NCI-H1694 (cell line): ENCODE results near the gene WDR7.

Source experiments
- DNase-seq: peaks from one replicate; lab custom pipeline; 2025; lab: John Stamatoyannopoulos, UW

WDR7 gene

DNA sequence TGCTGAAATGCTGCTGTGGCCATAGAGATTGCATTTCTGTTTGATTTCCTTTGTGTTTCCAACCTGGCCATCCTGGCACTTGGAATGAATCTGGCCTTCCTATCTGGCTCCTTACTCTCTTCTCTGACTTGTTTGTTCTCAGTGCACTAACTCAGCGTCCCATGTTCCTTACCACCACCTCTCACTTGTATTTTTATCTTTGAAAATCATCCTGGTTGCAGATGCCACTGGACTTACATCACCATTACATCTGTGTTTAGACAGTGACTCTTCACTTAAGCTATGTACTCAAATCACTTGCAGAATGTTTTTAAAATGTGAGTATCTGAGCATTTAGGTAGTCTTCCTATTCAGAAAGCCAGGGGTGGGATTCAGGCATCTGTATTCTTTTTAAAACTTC is 239.5 kb downstream of the WDR7 start:
- no peak for DNase-seq

DNA sequence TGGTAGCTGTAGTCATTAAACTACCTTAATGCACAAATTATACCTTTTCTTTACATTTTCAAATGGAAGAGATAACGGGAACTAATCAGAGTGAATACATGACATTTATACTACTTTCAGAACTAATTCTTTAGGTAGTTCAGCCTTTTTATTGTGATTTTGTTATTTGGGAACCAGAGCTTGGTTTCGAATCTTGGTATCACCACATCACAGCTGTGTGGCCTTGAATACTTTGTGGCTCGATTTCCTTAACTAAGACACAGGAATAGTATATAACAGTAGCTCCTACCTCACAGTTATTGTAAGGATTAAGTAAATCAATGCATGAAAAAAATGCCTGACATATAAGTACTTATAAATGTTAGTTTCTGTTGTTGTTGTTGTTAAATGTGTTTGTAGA is 240.0 kb downstream of the WDR7 start:
- no peak for DNase-seq

DNA sequence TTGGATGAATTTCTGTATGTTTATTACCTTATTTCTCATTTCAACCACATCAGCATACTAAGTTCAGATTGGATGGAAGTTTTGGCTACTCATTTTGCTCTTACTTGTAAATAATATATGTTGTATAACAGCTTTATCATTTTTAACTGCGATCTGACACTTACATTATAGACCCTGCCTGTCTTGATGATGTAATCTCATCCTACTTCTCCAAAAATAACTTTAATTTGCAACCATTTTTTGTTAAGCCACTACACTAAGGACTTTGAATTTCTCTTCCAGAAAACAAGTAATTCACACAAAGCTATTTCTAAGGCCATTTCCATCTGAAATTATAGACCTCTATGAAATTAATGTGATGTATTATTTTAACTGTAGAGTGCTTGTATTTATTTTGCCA is 240.7 kb downstream of the WDR7 start:
- DNase-seq = no peak

DNA sequence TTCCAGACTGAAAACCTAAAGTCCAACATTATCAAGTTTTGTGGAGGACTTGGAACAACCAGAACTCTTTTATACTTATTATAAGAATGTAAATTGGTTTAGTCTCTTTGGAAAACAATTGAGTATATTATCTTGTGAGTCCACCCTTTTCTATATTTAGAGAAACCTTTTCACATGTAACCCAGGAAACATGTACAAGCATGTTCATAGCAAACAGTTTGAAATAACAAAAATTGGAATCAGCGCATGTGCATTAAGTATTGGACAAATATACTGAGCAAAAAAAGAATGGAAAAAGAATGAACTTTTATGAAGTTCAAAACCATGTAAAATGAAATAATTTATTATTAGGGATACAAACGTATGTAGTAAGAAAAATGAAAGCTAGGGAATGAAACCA is 246.0 kb downstream of the WDR7 start:
- DNase-seq = no peak

DNA sequence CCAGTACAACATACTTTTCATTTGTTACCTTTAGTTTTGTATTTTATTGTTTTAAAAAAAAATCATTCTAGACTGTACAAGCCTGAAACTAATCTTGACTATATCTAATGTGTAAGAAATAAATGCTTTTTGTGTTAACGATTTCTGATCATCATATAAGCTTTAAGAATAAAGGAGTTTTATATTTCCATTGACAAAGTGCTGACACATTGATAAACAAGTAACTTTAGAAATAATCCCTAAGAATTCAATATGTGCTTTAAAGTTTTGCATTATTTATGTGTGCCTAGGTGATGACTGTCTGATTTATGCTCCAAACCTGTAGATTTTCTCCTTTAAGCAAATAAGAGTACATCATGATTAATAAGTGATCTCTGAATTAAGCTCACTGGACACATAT is 248.5 kb downstream of the WDR7 start:
- no peak for DNase-seq

DNA sequence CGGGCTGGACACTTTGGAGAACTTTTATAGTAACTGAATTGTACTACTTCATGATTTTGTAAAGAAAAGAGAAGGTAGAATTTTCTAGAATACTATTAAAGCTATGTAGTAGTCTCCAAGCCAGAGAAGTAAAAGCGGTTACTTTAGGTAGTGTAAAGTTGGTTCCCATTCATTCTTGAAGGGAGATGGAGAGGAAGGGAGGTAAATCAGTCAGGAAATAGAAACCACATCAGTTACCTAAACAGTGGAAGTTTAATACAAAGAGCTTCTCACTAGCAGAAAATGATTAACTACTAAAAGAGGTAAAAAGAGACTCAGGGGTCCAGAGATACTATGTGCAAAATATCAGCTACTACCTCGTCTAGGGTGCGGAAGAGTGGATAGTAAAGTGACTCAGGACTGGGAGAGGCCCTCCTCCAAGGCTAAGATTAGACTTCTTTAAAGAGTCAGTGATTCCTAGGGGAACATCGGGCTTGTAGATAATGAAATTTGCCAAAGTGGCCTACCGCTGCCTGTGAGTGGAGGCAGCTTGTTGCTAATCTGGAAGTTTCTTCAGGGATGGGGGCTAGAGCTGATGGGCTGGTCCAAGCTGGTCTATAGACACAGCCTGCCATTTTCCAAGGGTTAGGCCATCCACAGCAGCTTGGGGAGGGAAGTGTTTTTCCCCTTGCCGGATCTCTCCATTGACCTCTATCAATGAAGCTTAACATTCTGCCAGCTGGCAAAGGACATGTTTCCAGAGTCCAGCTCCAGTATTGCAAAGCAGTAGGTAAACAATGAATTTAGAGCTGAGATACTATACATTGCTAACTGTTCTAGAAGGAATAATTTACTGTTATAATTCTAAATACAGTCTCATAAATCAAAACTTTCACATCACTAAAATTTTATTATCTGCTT is 249.3 kb downstream of the WDR7 start:
- DNase-seq = no peak

DNA sequence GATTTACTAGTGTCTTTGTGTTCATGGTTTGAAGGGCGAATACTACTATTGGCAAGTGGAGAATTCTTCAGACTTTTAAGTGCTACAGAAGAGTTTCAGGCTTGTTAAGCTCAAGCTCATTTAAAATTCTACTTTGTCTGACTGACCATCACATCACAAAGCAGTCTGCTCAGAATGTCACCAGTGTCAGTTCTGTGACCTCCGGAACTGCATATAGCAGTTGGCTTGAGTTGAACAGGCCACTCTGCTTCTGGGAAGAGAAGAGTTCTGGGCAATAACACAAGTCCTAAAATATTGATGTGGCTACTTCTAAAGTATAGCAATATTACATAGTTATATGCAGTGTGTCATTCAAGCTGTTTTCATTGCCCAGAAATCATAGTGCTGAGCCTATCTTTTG is 250.8 kb downstream of the WDR7 start:
- DNase-seq = no peak

DNA sequence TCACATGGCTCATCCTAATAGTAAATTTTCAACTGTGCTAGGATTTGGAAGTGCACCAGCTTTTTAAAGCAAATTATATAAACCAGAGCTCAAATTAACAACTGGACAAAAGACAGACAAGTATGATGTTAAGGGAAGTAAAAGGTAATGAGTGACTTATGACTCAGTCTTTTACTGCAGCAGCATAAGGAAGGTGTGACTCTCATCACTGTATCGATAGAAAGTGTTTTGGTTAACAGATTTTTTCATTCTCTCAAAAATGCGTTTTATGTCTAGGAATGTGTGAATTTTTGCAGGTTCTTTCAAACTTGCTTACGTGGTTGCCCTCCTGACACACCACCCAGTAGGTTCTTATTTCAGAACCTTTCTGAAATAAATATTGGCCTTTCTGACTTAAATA is 251.5 kb downstream of the WDR7 start:
- DNase-seq = no peak

DNA sequence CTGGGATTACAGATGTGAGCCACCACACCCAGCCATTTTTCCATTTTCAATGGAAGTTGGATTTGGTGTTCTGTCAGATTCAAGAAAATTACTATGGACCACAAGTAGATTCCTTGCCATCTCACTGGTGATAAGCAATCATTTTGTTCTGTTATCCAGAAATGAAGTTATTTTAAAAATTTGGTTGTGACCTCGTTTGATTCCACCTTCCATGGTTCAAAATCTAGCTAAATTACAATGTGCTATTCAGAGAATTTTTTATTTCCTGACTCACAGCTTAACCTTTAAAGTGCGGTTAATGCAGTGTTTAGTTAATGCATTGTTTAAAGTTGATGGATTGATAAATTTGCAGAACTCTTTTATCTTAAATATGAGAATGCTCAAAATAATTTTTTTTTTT is 252.5 kb downstream of the WDR7 start:
- DNase-seq = no peak

DNA sequence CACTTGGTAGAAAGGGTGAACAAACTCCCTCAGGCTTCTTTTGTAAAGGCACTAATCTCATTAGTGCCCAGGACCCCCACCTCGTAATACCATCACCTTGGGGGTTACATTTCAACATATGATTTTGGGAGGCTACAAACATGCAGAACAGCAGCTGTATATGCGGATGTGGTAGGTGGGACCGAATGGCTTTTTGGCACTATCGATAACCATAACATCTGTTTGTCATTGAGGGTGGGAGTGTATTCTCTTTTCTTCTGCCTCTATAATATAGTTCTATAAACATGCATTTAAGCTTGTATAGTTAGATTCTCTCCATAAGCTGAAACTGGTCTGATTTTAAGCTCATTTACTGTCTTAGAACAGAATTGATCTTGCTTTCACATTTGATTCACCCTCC is 256.6 kb downstream of the WDR7 start:
- no peak for DNase-seq

DNA sequence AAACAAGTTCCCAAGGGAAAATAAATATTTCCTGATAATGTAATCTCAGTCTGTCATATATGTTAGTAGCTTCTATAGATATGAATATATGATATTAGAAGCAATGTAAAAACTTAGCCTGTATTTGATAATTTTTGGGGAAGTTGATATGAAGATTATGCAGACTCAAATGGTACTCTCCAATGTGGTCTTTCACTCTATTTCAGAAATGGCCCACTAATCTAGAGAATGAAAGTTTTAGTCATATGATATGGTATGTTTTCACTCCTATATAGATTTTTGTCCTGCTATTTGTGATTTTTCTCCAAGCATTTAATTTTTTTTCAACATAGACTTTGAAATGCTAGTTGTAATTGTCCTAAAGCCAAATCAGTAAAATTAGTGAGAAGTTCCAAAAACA is 259.1 kb downstream of the WDR7 start:
- DNase-seq = no peak

DNA sequence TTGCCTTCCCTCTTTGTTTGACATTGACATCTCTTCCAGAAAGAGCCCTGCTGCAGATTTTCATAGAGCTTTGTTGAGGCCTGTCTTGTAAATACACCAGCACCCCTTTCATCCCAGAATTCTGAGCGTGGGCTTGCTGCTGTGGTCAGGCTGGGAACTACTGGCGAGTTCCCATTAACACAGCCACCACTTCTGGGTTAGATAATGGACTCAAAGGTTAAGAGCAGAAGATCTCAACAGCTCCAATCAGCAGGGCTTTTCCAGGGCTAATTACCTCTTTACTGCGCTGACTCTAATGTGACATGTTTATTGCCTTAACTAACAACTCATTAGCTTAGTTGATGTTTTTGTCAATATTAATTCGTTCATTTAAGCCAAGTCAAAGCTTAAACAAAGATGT is 259.8 kb downstream of the WDR7 start:
- DNase-seq = no peak

DNA sequence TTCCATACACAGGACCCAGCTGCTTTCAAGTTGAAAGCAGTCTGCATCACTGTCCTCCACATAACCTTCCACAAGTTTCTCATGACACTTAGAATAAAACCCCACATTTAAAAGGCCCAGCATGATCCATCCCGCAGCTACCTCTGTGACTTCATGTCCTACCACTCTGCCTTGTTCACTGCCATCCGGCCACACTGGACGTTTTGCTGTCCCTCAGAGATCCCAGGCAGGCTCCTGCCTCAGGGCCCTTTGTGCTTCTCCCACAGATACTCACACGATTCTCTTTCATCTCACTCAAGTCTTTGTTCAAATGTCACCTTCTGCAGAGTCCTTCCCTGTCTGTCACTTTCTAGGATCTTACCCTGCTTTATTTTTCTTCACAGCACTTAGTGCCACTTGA is 262.8 kb downstream of the WDR7 start:
- no peak for DNase-seq

DNA sequence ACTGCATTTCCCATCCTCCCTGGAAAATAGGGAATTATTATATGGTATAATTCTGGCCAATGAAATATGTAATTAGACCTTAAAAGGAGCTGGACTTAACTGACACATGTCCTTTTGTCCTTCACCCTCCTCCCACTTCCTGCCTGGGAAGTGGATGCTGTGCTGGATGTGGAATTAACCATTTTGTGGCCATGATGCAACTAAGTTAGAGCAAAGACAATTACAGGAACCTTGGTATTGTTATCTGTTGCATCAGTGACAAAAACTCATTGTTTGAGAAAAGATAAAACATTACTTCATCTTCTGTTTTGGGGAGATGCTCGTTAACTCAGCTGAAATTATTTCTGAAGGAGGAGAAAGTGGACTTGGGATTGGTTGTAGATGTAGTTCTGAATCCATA is 268.0 kb downstream of the WDR7 start:
- DNase-seq = no peak

DNA sequence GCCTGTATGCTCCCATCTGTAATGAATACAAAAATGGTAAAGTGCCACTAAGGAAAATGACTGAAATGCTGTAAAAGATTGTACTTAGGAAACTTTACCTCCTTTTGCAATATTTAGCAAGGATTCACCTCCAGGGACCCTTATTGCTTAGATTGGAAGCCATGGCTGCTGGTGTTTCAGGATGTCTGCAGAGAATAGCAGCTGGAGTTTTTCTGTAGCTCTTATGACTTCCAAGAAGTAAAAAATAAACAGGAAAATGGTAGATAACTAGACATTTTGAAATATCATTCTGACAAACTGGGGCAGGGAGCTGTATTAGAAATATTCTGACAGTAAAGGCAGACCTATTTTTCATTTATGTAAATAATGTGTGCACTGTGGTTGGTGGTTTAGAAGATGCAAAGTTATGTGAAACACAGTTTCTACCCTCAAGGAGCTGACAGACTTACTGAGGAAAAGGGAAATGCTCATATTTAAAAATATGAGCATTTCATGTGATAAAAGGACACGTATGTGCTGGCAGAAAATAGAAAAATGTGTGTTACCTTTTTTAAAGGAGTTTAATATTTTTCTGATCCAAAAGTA is 270.8 kb downstream of the WDR7 start:
- DNase-seq = no peak

DNA sequence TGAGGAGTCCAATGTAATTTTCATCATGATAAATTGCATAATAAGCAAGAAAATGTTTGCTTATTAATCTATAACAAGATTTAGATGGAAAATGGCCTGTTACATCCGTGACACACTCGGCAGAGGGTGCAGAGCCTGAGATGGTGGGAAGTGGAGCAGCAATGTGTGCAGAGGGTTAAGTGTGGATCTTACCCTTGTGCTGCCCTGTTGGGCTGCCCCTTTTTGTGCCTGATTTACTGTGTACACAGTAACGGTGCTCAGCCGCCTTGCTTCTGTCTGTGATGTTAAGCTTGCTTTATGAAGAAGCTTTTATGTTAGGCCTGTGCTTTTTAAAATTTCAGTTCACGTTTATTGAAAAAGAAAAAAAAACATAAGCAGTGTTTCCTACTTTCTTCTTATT is 275.6 kb downstream of the WDR7 start:
- DNase-seq = no peak

DNA sequence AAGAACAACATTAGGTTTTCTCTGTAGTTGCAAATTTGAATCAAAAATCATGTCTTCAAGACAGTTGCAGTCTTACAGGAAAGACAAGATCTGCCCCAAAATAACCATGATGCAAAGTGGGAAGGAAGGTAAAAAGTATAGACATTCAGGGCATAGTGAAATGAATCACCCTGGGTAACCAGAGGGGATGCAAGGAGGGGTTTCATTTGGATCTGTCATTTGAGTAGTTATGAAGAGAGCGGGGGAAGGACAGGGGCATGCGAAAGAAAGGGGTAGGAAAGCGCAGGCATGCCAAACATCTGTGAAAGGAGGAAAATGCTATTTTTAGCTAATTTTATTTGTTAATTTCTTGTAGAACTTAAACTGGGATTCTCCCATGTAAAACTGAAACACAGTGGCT is 276.6 kb downstream of the WDR7 start:
- no peak for DNase-seq

DNA sequence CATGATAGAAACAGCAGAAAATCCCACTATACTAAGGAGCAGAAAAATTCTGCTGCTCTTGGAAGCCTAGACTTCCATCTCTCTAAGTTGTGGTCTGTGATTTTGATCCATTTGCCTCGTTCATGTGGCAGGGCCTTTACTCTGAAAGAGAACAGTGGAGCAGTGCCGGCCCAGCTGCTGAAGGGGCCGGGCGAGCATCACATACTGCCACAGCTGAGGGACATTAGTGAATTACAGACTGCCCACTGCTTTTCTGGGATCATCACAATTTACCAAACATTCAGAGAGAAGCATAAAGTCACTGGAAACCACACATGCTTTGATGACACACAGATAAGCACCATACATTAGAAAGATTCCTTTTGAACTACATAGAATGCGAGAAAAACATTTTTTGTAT is 278.7 kb downstream of the WDR7 start:
- DNase-seq = no peak

DNA sequence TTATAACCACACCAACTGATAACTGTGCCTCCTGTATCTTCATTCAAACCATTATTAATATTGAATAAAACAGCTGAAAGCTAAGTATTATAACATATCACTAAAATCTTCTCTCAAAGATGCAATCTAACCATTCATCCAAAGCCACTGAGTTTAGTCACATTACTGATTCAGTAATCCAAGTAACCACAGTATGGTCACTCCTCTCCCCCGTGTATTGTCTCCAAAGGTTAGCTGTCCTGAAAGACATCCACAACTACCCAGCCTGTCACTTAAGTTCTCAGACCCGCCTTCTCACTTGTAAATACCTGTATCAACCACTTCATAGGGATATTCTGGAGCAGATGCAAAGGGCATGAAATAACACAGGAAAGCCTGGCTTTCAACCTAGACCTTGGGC is 282.3 kb downstream of the WDR7 start:
- DNase-seq = no peak

DNA sequence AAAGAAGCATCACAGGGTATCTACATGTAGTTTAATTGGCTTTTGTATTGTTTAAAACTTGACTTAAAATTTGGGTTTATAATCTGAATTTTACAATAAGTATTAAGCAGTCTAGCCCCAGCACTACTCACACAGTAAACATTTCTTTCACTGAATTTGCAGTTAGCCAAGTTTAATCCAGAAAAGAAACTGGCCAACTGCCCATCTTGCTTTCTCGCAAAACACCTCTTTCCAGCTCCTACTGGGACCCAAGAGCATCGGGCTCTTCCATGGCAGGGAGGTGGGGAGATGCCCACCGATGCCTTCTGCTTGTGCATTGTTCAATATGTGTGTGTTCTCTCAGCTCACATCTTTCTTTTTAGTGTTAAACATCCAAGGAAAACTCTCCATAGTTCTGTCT is 283.0 kb downstream of the WDR7 start:
- DNase-seq = no peak

DNA sequence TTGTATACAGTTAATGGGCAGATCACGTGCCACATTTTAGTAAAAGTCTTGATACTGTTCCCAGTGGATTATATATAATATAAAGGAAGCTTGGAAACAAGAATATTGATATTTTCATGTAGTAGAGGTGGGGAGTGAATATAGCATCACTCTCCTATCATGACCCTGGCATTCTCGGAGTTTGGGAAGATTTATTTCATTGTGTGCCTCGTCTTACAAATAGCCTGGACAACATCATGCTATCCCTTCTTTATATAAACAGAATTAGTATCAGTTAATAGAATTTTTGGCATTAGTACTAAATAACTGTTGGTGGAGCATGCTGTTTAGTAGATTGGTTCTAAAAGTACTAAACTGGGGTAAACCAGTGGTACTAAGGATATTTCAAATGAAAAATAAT is 283.7 kb downstream of the WDR7 start:
- no peak for DNase-seq

DNA sequence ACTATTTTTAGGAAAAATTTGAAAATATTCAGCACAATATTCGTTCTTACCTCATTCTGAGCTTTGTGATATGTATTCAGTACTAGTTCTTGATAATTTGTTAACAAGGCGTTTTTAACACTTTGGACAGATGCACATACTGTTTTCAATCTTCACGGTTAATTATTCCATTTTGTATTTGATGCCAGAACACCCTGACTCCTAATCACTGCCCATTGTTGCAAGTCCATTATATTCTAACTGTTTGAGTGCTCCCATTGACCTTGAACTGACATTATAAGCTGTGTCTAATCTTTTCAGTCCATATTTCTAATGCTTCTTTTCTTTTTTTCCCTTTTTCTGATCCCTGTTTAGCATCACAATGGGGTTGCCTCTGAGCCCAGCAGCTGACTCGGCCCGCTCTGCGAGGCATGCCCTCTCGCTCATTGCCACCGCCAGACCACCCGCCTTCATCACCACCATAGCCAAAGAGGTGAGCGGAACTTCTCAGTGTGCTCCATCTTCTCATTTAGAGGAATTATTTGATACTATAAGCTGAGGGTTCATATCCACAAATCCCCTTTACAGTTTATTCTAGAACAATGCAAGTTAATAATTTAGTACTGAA is 284.4 kb downstream of the WDR7 start:
- DNase-seq = no peak

DNA sequence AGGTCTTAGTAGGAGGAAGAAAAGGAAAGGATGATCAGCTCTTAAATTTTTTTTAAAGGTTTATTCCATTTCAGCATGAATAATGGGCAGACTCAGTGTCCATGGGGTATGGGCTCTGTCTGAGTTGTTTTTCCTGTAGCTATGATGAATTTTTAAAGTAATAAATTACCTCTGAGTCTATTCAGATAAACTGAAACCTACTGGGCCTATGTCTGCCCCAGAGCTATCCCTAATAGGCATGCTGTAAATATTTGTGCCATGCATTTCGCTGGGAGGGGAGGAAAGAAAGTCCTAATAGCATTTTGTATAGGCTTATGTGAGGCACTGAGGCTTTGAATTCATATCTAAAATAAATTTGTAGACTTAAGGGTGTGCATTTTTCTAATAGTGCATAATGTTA is 285.3 kb downstream of the WDR7 start:
- no peak for DNase-seq
